Smooth muscle cell (in vitro differentiated cells): ENCODE data around the gene C1orf115. TPM values are rescaled to one million over a fixed set of nuclear protein-coding genes. Genes with fewer than 3 reads are reported as not detected.

Source experiments
- DNase-seq: peaks from one replicate; lab custom pipeline; 2025; ENCODE audit not compliant: unreplicated experiment; lab: John Stamatoyannopoulos, UW
- H2AFZ ChIP-seq: fragments of 200-600 bp; sonication (generic); 2 replicates; pipeline ENCODE4 v1.6.0; 2016; ENCODE audit warnings: antibody characterized with exemption, low read depth, mild to moderate bottlenecking
- H3F3A ChIP-seq: fragments of 200-600 bp; sonication (generic); 2 replicates; pipeline ENCODE4 v1.6.0; 2017; ENCODE audit warnings: antibody characterized with exemption, low read depth
- H3K27ac ChIP-seq: fragments of 200-600 bp; sonication (generic); 2 replicates; pipeline ENCODE4 v1.5.1; 2016; ENCODE audit warnings: low read depth, mild to moderate bottlenecking
- H3K27me3 ChIP-seq: fragments of 200-600 bp; sonication (generic); 2 replicates; pipeline ENCODE4 v1.6.1; 2016; ENCODE audit warnings: low read depth, mild to moderate bottlenecking
- H3K36me3 ChIP-seq: fragments of 200-600 bp; sonication (generic); 2 replicates; pipeline ENCODE4 v1.5.1; 2016; ENCODE audit warnings: low read depth
- H3K4me1 ChIP-seq: fragments of 200-600 bp; sonication (generic); 2 replicates; pipeline ENCODE4 v1.5.1; 2016; ENCODE audit warnings: low read depth
- H3K4me2 ChIP-seq: fragments of 200-600 bp; sonication (generic); 2 replicates; pipeline ENCODE4 v1.6.0; 2016; ENCODE audit warnings: mild to moderate bottlenecking
- H3K4me3 ChIP-seq: fragments of 200-600 bp; sonication (generic); 2 replicates; pipeline ENCODE4 v1.5.1; 2016; ENCODE audit warnings: mild to moderate bottlenecking
- H3K79me2 ChIP-seq: fragments of 200-600 bp; sonication (generic); 2 replicates; pipeline ENCODE4 v1.6.0; 2016; ENCODE audit warnings: low read depth, mild to moderate bottlenecking
- H3K9ac ChIP-seq: fragments of 200-600 bp; sonication (generic); 2 replicates; pipeline ENCODE4 v1.6.0; 2016; ENCODE audit warnings: low read depth
- H3K9me3 ChIP-seq: fragments of 200-600 bp; sonication (generic); replicated peaks from 2 replicates; pipeline ENCODE4 v1.5.1; 2016; ENCODE audit warnings: low read depth
- H4K20me1 ChIP-seq: fragments of 200-600 bp; sonication (generic); 2 replicates; pipeline ENCODE4 v1.6.0; 2016; ENCODE audit warnings: low read depth
- CTCF ChIP-seq: fragments of 200-600 bp; sonication (generic); IDR thresholded peaks from 2 replicates; pipeline ENCODE4 v1.5.1; 2017; ENCODE audit warnings: borderline replicate concordance, mild to moderate bottlenecking, antibody characterized with exemption; ENCODE audit not compliant: insufficient read depth, poor library complexity, severe bottlenecking
- WGBS: methylation state at CpG from one replicate; pipeline ENCODE4 v1.1.7; 2016; ENCODE audit warnings: low lambda C conversion rate; 5-methylcytosine and 5-hydroxymethylcytosine counted together
- polyA plus RNA-seq: library from polyadenylated mRNA; unstranded; fragments of >200 nt; fragmentation: Nextera tagmentation; extraction: Ambion mirVana; gene quantifications from 2 replicates; pipeline ENCODE4 v1.2.1, GENCODE V29; 2016
- total RNA-seq: library from RNA; depleted of rRNA; stranded (reverse); fragments of >200 nt; gene quantifications from 2 replicates; pipeline ENCODE4 v1.2.3, GENCODE V29; 2014

C1orf115 gene
- total and polyA plus RNA-seq, 2 experiments from 2014 or later: 0.05 to 1.2 TPM

GRCh38 chr1:220708244-220708643 is 18.1 kb downstream of the C1orf115 start:
- no peaks in the 10 kb centered on the region for H3F3A ChIP-seq
- no peak overlapping the region for H3K27ac ChIP-seq
- H3K36me3 ChIP-seq: no peaks in the 10 kb centered on the region
- H3K27me3 ChIP-seq: no peaks in the 10 kb centered on the region
- H3K9me3 ChIP-seq: no peaks in the 10 kb centered on the region
- TF ChIP-seq CTCF: no peak
- H3K4me1 ChIP-seq: no peaks in the 10 kb centered on the region
- no peak overlapping the region for H2AFZ ChIP-seq
- H3K9ac ChIP-seq: no peak overlapping the region
- H3K79me2 ChIP-seq: no peaks in the 10 kb centered on the region
- no peaks in the 10 kb centered on the region for H4K20me1 ChIP-seq
- WGBS: 84% methylated on average over 4 of the region's 4 CpGs
- H3K4me2 ChIP-seq: no peak overlapping the region
- H3K4me3 ChIP-seq: no peak overlapping the region
- no peak for DNase-seq

- Histone ChIP-seq H3K9ac (no peak overlapping the region), H3K4me3 (no peak overlapping the region)
- no peak for TF ChIP-seq CTCF
These were observed 19.0 kb downstream of the C1orf115 start for GRCh38 chr1:220708936-220709801.

GRCh38 chr1:220710333-220710732 is 20.2 kb downstream of the C1orf115 start:
- H3K4me2 ChIP-seq: no peak overlapping the region
- WGBS: 79% methylated on average over 4 of the region's 4 CpGs
- H3K4me1 ChIP-seq: no peaks in the 10 kb centered on the region
- no peak overlapping the region for H3K9ac ChIP-seq
- no peak for DNase-seq
- TF ChIP-seq CTCF: no peak
- H4K20me1 ChIP-seq: no peaks in the 10 kb centered on the region
- H3K36me3 ChIP-seq: no peaks in the 10 kb centered on the region
- H3K9me3 ChIP-seq: no peaks in the 10 kb centered on the region
- no peak overlapping the region for H2AFZ ChIP-seq
- no peaks in the 10 kb centered on the region for H3K79me2 ChIP-seq
- H3K27ac ChIP-seq: no peak overlapping the region
- no peaks in the 10 kb centered on the region for H3K27me3 ChIP-seq
- no peak overlapping the region for H3K4me3 ChIP-seq
- H3F3A ChIP-seq: no peaks in the 10 kb centered on the region

More at GRCh38 chr1:220708936-220709801, 19.0 kb downstream of the C1orf115 start:
- Histone ChIP-seq H3K36me3 (no peaks in the 10 kb centered on the region), H3K4me1 (no peaks in the 10 kb centered on the region), H3K9me3 (no peaks in the 10 kb centered on the region), H3K4me2 (no peak overlapping the region), H3K27me3 (no peaks in the 10 kb centered on the region), H4K20me1 (no peaks in the 10 kb centered on the region), H3K79me2 (no peaks in the 10 kb centered on the region), H3K27ac (no peak overlapping the region), H3F3A (no peaks in the 10 kb centered on the region), H2AFZ (no peak overlapping the region)
- 84% methylated on average over 9 of the region's 9 CpGs for WGBS
- DNase-seq: no peak
